Adrenal gland (tissue), 5 donors: Measurements from ENCODE around the gene FNBP1.

Source experiments
- POLR2A ChIP-seq, 2 donors: fragments of 450-650 bp; IDR thresholded peaks; one replicate each; pipeline ENCODE4 v1.6.1; 2017; ENCODE audit warnings: antibody characterized with exemption in 2 of 2, mild to moderate bottlenecking in 2 of 2, moderate library complexity in 1 of 2
- TF ChIP-seq, protein P1 (sequence below), 6 experiments: fragments of 450-650 bp in 4 of 6; fragments of 200-600 bp in 2 of 6; sonication (generic) in 1 of 6; IDR thresholded peaks; 1 replicate in 5 of 6; 2 replicates in 1 of 6; pipeline versions ENCODE4 v1.5.1 to v1.8.0; 2016 to 2021; ENCODE audit warnings: antibody characterized with exemption in 6 of 6, mild to moderate bottlenecking in 2 of 6, moderate library complexity in 1 of 6
- donor health status: DM: no; HTN: no; CAD: no.

DNA sequence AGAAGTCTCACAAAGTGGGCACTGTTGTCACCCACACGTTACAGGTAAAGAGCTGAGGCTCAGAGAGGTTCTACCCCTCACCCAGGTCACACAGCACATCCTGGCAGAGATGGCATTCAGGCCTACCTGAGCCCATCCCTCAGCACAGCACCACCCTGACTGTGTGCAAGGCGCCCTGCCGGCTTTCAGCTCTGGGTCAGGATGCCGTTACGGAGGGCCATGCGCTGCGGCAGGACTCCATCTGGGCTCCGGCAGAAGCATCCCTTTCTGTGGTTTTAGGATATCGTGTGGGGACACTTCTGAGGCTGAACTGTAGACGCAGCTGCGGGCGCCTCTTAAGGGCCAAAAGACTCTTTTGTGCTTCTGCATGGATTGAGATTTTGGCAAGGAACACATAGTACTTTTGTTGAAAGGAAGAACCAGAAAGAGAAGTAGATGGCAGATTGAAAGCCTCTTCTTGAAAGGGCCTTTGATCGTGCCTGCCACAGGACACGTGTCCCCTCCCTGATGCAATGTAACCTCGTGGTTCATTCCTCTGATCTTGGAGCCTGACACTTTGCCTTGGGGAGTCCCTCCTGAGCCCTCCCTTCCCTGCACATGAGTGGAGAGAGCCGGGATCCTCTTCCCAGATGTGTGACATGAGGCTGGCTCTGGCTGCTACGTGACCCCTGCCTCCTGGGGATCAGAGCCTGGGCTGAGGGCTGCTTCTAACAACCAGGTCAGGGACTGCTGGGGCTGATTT, 176.4 kb downstream of the FNBP1 start:
- TF ChIP-seq, protein P1, sequence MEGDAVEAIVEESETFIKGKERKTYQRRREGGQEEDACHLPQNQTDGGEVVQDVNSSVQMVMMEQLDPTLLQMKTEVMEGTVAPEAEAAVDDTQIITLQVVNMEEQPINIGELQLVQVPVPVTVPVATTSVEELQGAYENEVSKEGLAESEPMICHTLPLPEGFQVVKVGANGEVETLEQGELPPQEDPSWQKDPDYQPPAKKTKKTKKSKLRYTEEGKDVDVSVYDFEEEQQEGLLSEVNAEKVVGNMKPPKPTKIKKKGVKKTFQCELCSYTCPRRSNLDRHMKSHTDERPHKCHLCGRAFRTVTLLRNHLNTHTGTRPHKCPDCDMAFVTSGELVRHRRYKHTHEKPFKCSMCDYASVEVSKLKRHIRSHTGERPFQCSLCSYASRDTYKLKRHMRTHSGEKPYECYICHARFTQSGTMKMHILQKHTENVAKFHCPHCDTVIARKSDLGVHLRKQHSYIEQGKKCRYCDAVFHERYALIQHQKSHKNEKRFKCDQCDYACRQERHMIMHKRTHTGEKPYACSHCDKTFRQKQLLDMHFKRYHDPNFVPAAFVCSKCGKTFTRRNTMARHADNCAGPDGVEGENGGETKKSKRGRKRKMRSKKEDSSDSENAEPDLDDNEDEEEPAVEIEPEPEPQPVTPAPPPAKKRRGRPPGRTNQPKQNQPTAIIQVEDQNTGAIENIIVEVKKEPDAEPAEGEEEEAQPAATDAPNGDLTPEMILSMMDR (IDR thresholded peaks at IDR 0.05), result no peak
- no peak for TF ChIP-seq POLR2A (IDR thresholded peaks at IDR 0.05)
